SK-N-SH treated with all-trans-retinoic acid at 6 μM for 48 hours (cell line): ENCODE measurements around the gene YJEFN3.

Experiments used
- ATAC-seq: fragments of 200-7000 bp; cut with Tn5 transposase; 3 replicates; pipeline ENCODE4 v1.9.1; 2020; ENCODE audit warnings: mild to moderate bottlenecking, moderate library complexity
- BACH2 ChIP-seq: fragments of 250-450 bp; sonication (Bioruptor Pico); IDR thresholded peaks from 2 replicates; pipeline ENCODE4 v1.9.0; 2021; ENCODE audit warnings: mild to moderate bottlenecking, borderline replicate concordance
- CREB5 ChIP-seq: fragments of 250-450 bp; sonication (Bioruptor Pico); IDR thresholded peaks from 2 replicates; pipeline ENCODE4 v1.5.1; 2020; ENCODE audit warnings: low read depth, mild to moderate bottlenecking, moderate library complexity
- CSDC2 ChIP-seq: fragments of 250-450 bp; sonication (Bioruptor Pico); IDR thresholded peaks from 2 replicates; pipeline ENCODE4 v1.5.0; 2020; ENCODE audit warnings: mild to moderate bottlenecking, moderate library complexity
- CSRNP3 ChIP-seq: fragments of 250-450 bp; sonication (Bioruptor Pico); IDR thresholded peaks from 2 replicates; pipeline ENCODE4 v1.5.1; 2021; ENCODE audit warnings: mild to moderate bottlenecking, moderate library complexity
- ESRRG ChIP-seq: fragments of 250-450 bp; sonication (Bioruptor Pico); IDR thresholded peaks from 2 replicates; pipeline ENCODE4 v1.6.1; 2021; ENCODE audit warnings: mild to moderate bottlenecking
- GLIS3 ChIP-seq: fragments of 250-450 bp; sonication (Bioruptor Pico); IDR thresholded peaks from 2 replicates; pipeline ENCODE4 v1.5.0; 2020; ENCODE audit warnings: mild to moderate bottlenecking, moderate library complexity
- ISL1 ChIP-seq: fragments of 250-450 bp; sonication (Bioruptor Pico); IDR thresholded peaks from 2 replicates; pipeline ENCODE4 v2.1.2; 2022; ENCODE audit warnings: mild to moderate bottlenecking, moderate library complexity
- PATZ1 ChIP-seq: fragments of 250-450 bp; sonication (Bioruptor Pico); IDR thresholded peaks from 2 replicates; pipeline ENCODE4 v1.8.0; 2020; ENCODE audit warnings: mild to moderate bottlenecking, moderate library complexity, borderline replicate concordance
- POU6F1 ChIP-seq: fragments of 250-450 bp; sonication (Bioruptor Pico); IDR thresholded peaks from 2 replicates; pipeline ENCODE4 v1.8.0; 2021; ENCODE audit warnings: low read depth, mild to moderate bottlenecking, moderate library complexity, borderline replicate concordance
- PPARA ChIP-seq: fragments of 250-450 bp; sonication (Bioruptor Pico); IDR thresholded peaks from 2 replicates; pipeline ENCODE4 v1.5.0; 2020; ENCODE audit warnings: mild to moderate bottlenecking, borderline replicate concordance
- RARB ChIP-seq: fragments of 250-450 bp; sonication (Bioruptor Pico); IDR thresholded peaks from 2 replicates; pipeline ENCODE4 v1.8.0; 2021; ENCODE audit warnings: mild to moderate bottlenecking, moderate library complexity
- SNAI2 ChIP-seq: fragments of 250-450 bp; sonication (Bioruptor Pico); IDR thresholded peaks from 2 replicates; pipeline ENCODE4 v1.5.0; 2020; ENCODE audit warnings: mild to moderate bottlenecking, moderate library complexity
- TCF4 ChIP-seq: fragments of 250-450 bp; sonication (Bioruptor Pico); IDR thresholded peaks from 2 replicates; pipeline ENCODE4 v1.8.0; 2021; ENCODE audit warnings: mild to moderate bottlenecking, moderate library complexity, borderline replicate concordance
- TSHZ2 ChIP-seq: fragments of 250-450 bp; sonication (Bioruptor Pico); IDR thresholded peaks from 2 replicates; pipeline ENCODE4 v1.5.0; 2020; ENCODE audit warnings: mild to moderate bottlenecking, moderate library complexity
- ZC3H10 ChIP-seq: fragments of 250-450 bp; sonication (Bioruptor Pico); IDR thresholded peaks from 2 replicates; pipeline ENCODE4 v1.5.1; 2021; ENCODE audit warnings: mild to moderate bottlenecking, moderate library complexity
- ZFP3 ChIP-seq: fragments of 250-450 bp; sonication (Bioruptor Pico); IDR thresholded peaks from 2 replicates; pipeline ENCODE4 v1.5.0; 2020; ENCODE audit warnings: mild to moderate bottlenecking, moderate library complexity
- ZFP30 ChIP-seq: fragments of 450-650 bp; formaldehyde crosslinking; IDR thresholded peaks from 2 replicates; pipeline ENCODE4 v1.5.0; 2022; ENCODE audit warnings: mild to moderate bottlenecking, moderate library complexity
- ZNF565 ChIP-seq: fragments of 450-650 bp; formaldehyde crosslinking; conservative IDR thresholded peaks from 2 replicates; pipeline ENCODE4 v1.5.0; 2020; ENCODE audit warnings: low read depth, mild to moderate bottlenecking, moderate library complexity
- ZNF70 ChIP-seq: fragments of 450-650 bp; formaldehyde crosslinking; IDR thresholded peaks from 2 replicates; pipeline ENCODE4 v1.5.0; 2020; ENCODE audit warnings: mild to moderate bottlenecking, moderate library complexity
- ZNF8 ChIP-seq: fragments of 450-650 bp; formaldehyde crosslinking; IDR thresholded peaks from 2 replicates; pipeline ENCODE4 v1.5.0; 2020; ENCODE audit warnings: mild to moderate bottlenecking, moderate library complexity

The YJEFN3 gene

GRCh38 chr19:19526581-19527370, 1.9 kb upstream of the YJEFN3 start:
- TF ChIP-seq RARB (CRISPR knock-in tag): no peak
- no peak for TF ChIP-seq CSDC2 (CRISPR knock-in tag)
- TF ChIP-seq TCF4 (CRISPR knock-in tag): no peak
- TF ChIP-seq POU6F1 (CRISPR knock-in tag): no peak
- TF ChIP-seq ZFP3 (CRISPR knock-in tag): no peak
- no peak for TF ChIP-seq BACH2 (CRISPR knock-in tag)
- no peak for TF ChIP-seq SNAI2 (CRISPR knock-in tag)
- no peak for TF ChIP-seq PPARA (CRISPR knock-in tag)
- TF ChIP-seq ZFP30 (CRISPR knock-in tag): no peak
- TF ChIP-seq ESRRG: no peak
- TF ChIP-seq GLIS3: no peak
- no peak for TF ChIP-seq ZNF8 (CRISPR knock-in tag)
- TF ChIP-seq ZC3H10 (CRISPR knock-in tag): no peak
- TF ChIP-seq ZNF565: no peak
- no peak for TF ChIP-seq ISL1 (CRISPR knock-in tag)
- no peak for TF ChIP-seq CSRNP3
- no peak for TF ChIP-seq PATZ1 (CRISPR knock-in tag)
- no peak for TF ChIP-seq ZNF70 (CRISPR knock-in tag)
- TF ChIP-seq CREB5 (CRISPR knock-in tag): no peak
- ATAC-seq: no peak

GRCh38 chr19:19527371-19527656, 1.4 kb upstream of the YJEFN3 start:
- TF ChIP-seq ZC3H10 (CRISPR knock-in tag) (no peak), CREB5 (CRISPR knock-in tag) (no peak), BACH2 (CRISPR knock-in tag) (no peak), RARB (CRISPR knock-in tag) (no peak), TSHZ2 (CRISPR knock-in tag) (no peak), ZNF565 (no peak)
- ATAC-seq: no peak
